HepG2 (cell line): ENCODE data around the gene CD8A.
"Not testable (repeated sequence)": the region's sequence is repeated elsewhere in the genome, so short reads cannot be mapped to it uniquely, and the experiment has no call there.

Experiments used
- ATF2 ChIP-seq: sonication (generic); formaldehyde crosslinking; IDR thresholded peaks from 2 replicates; pipeline ENCODE4 v1.4.0; 2020; ENCODE audit warnings: missing genetic modification reagents
- ERF ChIP-seq: IDR thresholded peaks from 2 replicates; pipeline ENCODE4 v1.6.1; 2018; ENCODE audit warnings: missing biosample characterization, missing genetic modification reagents
- HNRNPLL ChIP-seq: fragments of 200-400 bp; formaldehyde crosslinking; IDR thresholded peaks from 2 replicates; pipeline ENCODE4 v1.6.1; 2017; ENCODE audit warnings: mild to moderate bottlenecking, low read depth, low read length; ENCODE audit not compliant: poor library complexity, severe bottlenecking
- TOE1 ChIP-seq: sonication (generic); formaldehyde crosslinking; IDR thresholded peaks from 2 replicates; pipeline ENCODE4 v1.4.0; 2020; ENCODE audit warnings: mild to moderate bottlenecking, missing genetic modification reagents
- ZBTB4 ChIP-seq: sonication (generic); formaldehyde crosslinking; IDR thresholded peaks from 2 replicates; pipeline ENCODE4 v1.4.0; 2020; ENCODE audit warnings: missing genetic modification reagents, mild to moderate bottlenecking, borderline replicate concordance

DNA sequence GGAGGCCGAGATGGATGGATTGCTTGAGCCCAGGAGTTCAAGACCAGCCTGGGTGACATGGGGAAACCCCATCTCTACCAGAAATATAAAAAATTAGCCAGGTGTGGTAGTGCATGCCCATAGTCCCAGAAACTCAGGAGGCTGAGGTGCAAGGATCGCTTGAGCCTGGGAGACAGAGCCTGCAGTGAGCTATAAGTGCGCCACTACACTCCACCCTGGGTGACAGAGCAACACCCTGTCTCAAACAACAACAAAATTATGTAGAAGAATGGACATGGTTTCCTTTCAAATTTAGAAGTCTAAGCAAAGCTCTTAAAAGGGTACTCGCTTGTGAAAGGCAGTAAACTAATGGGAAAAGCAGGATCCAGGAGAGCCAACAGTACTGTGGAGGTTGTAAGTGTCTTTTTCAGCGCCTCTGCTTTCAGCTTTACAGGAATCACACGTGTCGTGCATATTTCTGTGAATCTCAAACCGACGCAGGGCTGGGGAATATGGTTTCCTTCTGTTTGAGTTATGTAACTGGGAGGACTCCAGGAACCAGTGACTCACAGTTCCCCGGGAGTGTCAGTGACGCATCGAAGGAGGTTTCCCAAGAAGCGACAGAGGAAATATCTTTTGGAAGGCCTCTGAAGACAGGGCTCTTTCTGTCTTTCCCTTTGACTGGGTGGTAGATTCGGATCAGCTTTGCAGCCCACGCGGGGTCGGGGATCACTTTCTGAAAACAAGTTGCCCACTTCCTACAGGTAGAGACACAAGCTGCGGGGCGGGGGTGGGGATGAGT, 46.4 kb upstream of the CD8A start:
- TF ChIP-seq ATF2 (CRISPR knock-in tag); TOE1 (CRISPR knock-in tag); HNRNPLL; ERF (CRISPR knock-in tag); ZBTB4 (CRISPR knock-in tag): not testable (repeated sequence)
